Neutrophil (primary cell): ENCODE results near the gene OTUB1.

ENCODE experiments used
- H3K27ac ChIP-seq: fragments of 200-600 bp; sonication (generic); 2 replicates; pipeline ENCODE4 v1.5.1; 2016; ENCODE audit warnings: mild to moderate bottlenecking, moderate library complexity
- H3K27me3 ChIP-seq: fragments of 200-600 bp; sonication (generic); 2 replicates; pipeline ENCODE4 v1.6.0; 2016; ENCODE audit warnings: mild to moderate bottlenecking
- H3K36me3 ChIP-seq: fragments of 200-600 bp; sonication (generic); 2 replicates; pipeline ENCODE4 v1.5.1; 2017
- H3K4me1 ChIP-seq, 2 experiments: fragments of 200-600 bp in 1 of 2; sonication (generic) in 1 of 2; 1 replicate in 1 of 2; 2 replicates in 1 of 2; pipeline versions ENCODE4 v1.5.1 to v1.6.1; 2013 to 2016; ENCODE audit warnings: low read depth in 1 of 2, low read length in 1 of 2, mild to moderate bottlenecking in 1 of 2, moderate library complexity in 1 of 2; ENCODE audit not compliant: control insufficient read depth in 1 of 2, insufficient read depth in 1 of 2
- H3K4me3 ChIP-seq, 2 experiments: fragments of 200-600 bp in 1 of 2; sonication (generic) in 1 of 2; 1 replicate in 1 of 2; 2 replicates in 1 of 2; pipeline ENCODE4 v1.5.1; 2013 to 2016; ENCODE audit warnings: low read depth in 1 of 2, low read length in 1 of 2, mild to moderate bottlenecking in 1 of 2, moderate library complexity in 1 of 2
- H3K9me3 ChIP-seq: fragments of 200-600 bp; sonication (generic); 2 replicates; pipeline ENCODE4 v1.5.1; 2016
- TF ChIP-seq, protein P1 (sequence below): fragments of 200-600 bp; sonication (generic); IDR thresholded peaks from 2 replicates; pipeline ENCODE4 v1.5.1; 2016; ENCODE audit warnings: antibody characterized with exemption

Gene OTUB1

DNA sequence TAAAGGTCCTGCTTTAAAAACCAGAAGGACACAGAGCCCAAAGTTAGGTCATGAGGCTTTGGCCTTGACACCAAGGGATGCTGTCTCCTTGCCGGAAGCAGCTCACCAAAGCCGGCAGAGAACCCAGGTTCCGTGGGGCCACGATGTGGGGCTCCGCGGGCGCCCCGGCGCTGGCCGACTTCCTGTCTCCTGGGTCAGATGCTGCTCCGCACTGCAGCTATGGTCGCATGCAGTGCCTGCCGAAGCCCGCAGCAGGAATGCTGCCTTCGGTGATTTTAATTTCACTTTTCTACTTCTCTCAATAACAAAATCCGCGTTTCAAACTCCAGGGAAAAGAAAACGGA, 454 bp upstream of the OTUB1 start:
- TF ChIP-seq, protein P1, sequence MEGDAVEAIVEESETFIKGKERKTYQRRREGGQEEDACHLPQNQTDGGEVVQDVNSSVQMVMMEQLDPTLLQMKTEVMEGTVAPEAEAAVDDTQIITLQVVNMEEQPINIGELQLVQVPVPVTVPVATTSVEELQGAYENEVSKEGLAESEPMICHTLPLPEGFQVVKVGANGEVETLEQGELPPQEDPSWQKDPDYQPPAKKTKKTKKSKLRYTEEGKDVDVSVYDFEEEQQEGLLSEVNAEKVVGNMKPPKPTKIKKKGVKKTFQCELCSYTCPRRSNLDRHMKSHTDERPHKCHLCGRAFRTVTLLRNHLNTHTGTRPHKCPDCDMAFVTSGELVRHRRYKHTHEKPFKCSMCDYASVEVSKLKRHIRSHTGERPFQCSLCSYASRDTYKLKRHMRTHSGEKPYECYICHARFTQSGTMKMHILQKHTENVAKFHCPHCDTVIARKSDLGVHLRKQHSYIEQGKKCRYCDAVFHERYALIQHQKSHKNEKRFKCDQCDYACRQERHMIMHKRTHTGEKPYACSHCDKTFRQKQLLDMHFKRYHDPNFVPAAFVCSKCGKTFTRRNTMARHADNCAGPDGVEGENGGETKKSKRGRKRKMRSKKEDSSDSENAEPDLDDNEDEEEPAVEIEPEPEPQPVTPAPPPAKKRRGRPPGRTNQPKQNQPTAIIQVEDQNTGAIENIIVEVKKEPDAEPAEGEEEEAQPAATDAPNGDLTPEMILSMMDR, result no peak
- Histone ChIP-seq H3K4me3 (peak overlapping the region; percentile 71 to 73), H3K27ac (peak overlapping the region; percentile 83), H3K36me3 (peaks cover 24% of the 10 kb centered on the region), H3K4me1 (peaks cover 17 to 33% of the 10 kb centered on the region in 2 experiments), H3K27me3 (no peaks in the 10 kb centered on the region), H3K9me3 (no peaks in the 10 kb centered on the region)

DNA sequence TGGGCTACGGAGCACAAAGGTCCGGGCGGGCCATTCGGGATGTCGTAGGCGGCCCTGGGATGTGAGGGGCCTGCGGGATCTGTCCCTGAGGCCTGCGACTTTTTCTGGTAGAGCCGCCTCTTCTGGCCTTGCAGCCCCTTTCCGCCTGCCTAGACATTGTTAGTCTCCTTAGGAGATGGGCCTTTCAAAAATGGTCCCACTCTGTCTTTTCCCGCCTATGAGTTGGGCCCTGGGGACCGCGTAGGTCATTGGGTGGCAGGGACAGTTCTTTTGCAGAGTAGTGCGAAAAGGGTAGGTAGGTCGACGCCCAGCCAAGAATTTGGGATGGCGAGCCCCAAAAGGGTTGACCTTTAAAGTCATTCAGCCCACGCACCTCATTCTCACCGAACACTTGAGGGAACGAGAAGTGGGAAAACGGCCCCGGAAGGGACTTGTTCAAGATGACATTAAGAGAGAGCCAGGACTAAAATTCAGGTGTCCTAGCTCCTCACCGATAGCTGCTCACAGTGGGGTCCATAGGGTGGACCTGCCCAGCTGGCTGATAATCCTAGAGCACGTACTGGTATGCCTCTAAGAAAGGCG, 785 bp downstream of the OTUB1 start:
- TF ChIP-seq, protein P1, result no peak
- Histone ChIP-seq H3K9me3 (no peaks in the 10 kb centered on the region), H3K27ac (peak overlapping the region; percentile 83), H3K27me3 (no peaks in the 10 kb centered on the region), H3K4me1 (peaks cover 17 to 33% of the 10 kb centered on the region in 2 experiments), H3K4me3 (peak overlapping the region; percentile 71 to 73), H3K36me3 (peaks cover 36% of the 10 kb centered on the region)

DNA sequence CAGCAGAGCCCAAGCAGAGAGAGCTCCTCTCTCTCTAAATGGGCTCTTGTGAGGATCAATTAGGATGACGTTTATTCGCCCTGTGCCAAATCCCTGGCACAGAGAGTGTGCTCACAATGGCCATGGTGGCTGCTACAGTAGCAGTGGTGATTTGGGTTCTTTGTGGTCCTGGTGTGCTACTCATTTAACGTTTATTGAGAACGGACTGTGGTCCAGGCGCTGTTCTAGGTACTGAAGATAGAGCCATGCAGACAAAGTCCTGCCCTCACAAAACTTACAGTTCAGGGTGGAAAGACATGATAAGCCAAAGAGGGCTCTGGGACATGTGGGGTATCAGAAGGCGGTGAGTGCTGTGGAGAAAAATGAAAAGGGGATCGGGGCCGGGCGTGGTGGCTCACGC, 5.3 kb downstream of the OTUB1 start:
- H3K27ac ChIP-seq, result no peak overlapping the region
- peaks cover 12 to 14% of the 10 kb centered on the region in 2 experiments for H3K4me1 ChIP-seq
- H3K27me3 ChIP-seq, result no peaks in the 10 kb centered on the region
- H3K36me3 ChIP-seq, result peaks cover 78% of the 10 kb centered on the region
- TF ChIP-seq, protein P1, result no peak
- H3K4me3 ChIP-seq, result no peak overlapping the region
- no peaks in the 10 kb centered on the region for H3K9me3 ChIP-seq

DNA sequence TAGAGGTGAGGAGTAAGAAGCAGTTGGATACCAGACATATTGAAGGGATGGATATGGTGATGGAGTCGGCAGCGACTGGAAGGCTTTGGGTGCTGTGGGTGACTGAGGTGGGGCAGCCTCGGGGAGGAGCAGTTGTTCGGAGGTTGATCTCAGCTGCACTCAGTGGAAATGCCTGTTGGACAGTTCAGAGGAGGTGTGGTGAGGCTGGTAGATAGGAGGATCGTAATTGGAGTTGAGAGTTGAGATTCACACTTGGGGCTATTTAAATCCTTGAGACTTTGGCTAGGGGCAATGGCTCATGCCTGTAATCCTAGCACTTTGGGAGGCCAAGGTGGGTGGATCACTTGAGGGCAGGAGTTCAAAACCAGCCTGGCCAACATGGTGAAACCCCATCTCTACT, 6.9 kb downstream of the OTUB1 start:
- Histone ChIP-seq H3K4me1 (no peaks in the 10 kb centered on the region), H3K36me3 (peaks cover 93% of the 10 kb centered on the region)

DNA sequence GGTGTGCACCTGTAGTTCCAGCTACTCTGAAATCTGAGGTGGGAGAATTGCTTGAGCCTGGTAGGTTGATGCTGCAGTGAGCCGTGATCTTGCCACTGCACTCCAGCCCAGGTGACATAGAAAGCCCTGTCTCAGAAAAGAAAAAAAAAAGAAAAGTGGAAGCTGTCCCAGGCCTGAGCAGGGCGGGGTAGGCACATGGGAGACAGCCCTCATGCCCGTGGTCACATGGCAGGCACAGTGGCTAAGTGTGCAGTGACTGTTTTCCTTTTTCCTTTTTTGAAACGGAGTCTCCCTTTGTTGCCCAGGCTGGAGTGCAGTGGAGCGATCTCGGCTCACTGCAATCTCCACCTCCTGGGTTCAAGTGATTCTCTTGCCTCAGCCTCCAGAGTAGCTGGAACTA, 7.8 kb downstream of the OTUB1 start:
- peaks cover 95% of the 10 kb centered on the region for H3K36me3 ChIP-seq
- TF ChIP-seq, protein P1, result no peak

More for the DNA sequence above, 6.9 kb downstream of the OTUB1 start:
- H3K4me3 ChIP-seq, result no peak overlapping the region
- peaks cover under 1% of the 10 kb centered on the region for H3K27me3 ChIP-seq
- no peak overlapping the region for H3K27ac ChIP-seq
- TF ChIP-seq, protein P1, result no peak
- no peaks in the 10 kb centered on the region for H3K9me3 ChIP-seq

DNA sequence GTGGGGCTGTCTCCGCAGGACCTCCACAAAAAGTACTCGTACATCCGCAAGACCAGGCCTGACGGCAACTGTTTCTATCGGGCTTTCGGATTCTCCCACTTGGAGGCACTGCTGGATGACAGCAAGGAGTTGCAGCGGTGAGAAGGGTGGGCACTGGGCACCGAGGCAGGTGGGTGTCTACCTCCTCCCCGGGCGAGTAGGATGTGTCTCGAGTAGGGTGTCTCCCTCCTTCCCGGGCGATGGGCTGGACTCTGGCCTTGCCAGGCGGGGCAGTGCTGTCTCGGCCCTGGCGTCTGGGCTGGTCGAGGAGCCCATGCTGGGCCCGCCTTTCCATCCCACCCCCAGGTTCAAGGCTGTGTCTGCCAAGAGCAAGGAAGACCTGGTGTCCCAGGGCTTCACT, 10.3 kb downstream of the OTUB1 start:
- H3K9me3 ChIP-seq, result no peaks in the 10 kb centered on the region
- peaks cover 74% of the 10 kb centered on the region for H3K36me3 ChIP-seq
- H3K4me1 ChIP-seq, result peaks cover 21 to 28% of the 10 kb centered on the region in 2 experiments
- H3K27me3 ChIP-seq, result peaks cover 34% of the 10 kb centered on the region
- no peak overlapping the region for H3K4me3 ChIP-seq
- TF ChIP-seq, protein P1, result no peak
- H3K27ac ChIP-seq, result no peak overlapping the region

More for the DNA sequence above, 7.8 kb downstream of the OTUB1 start:
- H3K4me3 ChIP-seq, result no peak overlapping the region
- no peak overlapping the region for H3K27ac ChIP-seq
- no peaks in the 10 kb centered on the region for H3K9me3 ChIP-seq
- H3K27me3 ChIP-seq, result peaks cover 9% of the 10 kb centered on the region
- peaks cover 5 to 7% of the 10 kb centered on the region in 2 experiments for H3K4me1 ChIP-seq
